ENCODE measurements around the gene IFI44L.

IFI44L gene

GRCh38 chr1:78668427-78668826 lies 48.2 kb downstream of the IFI44L start:
- DNase-seq (ENCODE audit: extremely low read depth, low read depth) = no peak
- no peak for TF ChIP-seq CTCF (IDR thresholded peaks at IDR 0.05; ENCODE audit: low read depth, low read length)

GRCh38 chr1:78672428-78672827 lies 52.2 kb downstream of the IFI44L start:
- no peak for DNase-seq (ENCODE audit: extremely low read depth, low read depth)
- TF ChIP-seq CTCF (IDR thresholded peaks at IDR 0.05; ENCODE audit: low read depth, low read length) = no peak

GRCh38 chr1:78673120-78673519 lies 52.9 kb downstream of the IFI44L start:
- no peak for DNase-seq (ENCODE audit: extremely low read depth, low read depth)
- no peak for TF ChIP-seq CTCF (IDR thresholded peaks at IDR 0.05; ENCODE audit: low read depth, low read length)

- peak; percentile 52 for DNase-seq (ENCODE audit: extremely low read depth, low read depth)
- peak; percentile 74 for TF ChIP-seq CTCF (IDR thresholded peaks at IDR 0.05; ENCODE audit: low read depth, low read length)
Measured at GRCh38 chr1:78676347-78676982, 56.2 kb downstream of the IFI44L start.

- no peak for TF ChIP-seq CTCF (IDR thresholded peaks at IDR 0.05; ENCODE audit: low read depth, low read length)
- DNase-seq (ENCODE audit: extremely low read depth, low read depth) = no peak
Measured at GRCh38 chr1:78676993-78677392, 56.7 kb downstream of the IFI44L start.

- TF ChIP-seq CTCF (IDR thresholded peaks at IDR 0.05; ENCODE audit: low read depth, low read length) = no peak
- no peak for DNase-seq (ENCODE audit: extremely low read depth, low read depth)
Measured at GRCh38 chr1:78677788-78678187, 57.5 kb downstream of the IFI44L start.

GRCh38 chr1:78678324-78678723 lies 58.1 kb downstream of the IFI44L start:
- no peak for TF ChIP-seq CTCF (IDR thresholded peaks at IDR 0.05; ENCODE audit: low read depth, low read length)
- DNase-seq (ENCODE audit: extremely low read depth, low read depth) = no peak

Measured in AG09319 (cell line).